Endometrial microvascular endothelial cells (primary cell): Measurements from ENCODE around the gene F2R. TPM values are rescaled to one million over a fixed set of nuclear protein-coding genes. Genes with fewer than 3 reads are reported as not detected.
"Not testable (repeated sequence)": the region's sequence is repeated elsewhere in the genome, so short reads cannot be mapped to it uniquely, and the experiment has no call there.

ENCODE experiments used
- in situ Hi-C: cut with HindIII; loops from 2 replicates; pipeline ENCODE4 v1.10.0; 2017; ENCODE audit warnings: low sequenced_read_pairs, low pct_unique_long_range_greater_than_20kb; ENCODE audit errors: inconsistent ontology term
- total RNA-seq: library from RNA; depleted of rRNA; stranded (reverse); fragments of >200 nt; gene quantifications from one replicate; pipeline ENCODE4 v1.2.3, GENCODE V29; 2015; ENCODE audit errors: inconsistent ontology term

Gene F2R
- total RNA-seq, 1 donor from 2014 or later: 230 TPM

GRCh38 chr5:76715486-76715735, 515 bp upstream of the F2R start:
- in situ Hi-C loops: no loop called here

DNA sequence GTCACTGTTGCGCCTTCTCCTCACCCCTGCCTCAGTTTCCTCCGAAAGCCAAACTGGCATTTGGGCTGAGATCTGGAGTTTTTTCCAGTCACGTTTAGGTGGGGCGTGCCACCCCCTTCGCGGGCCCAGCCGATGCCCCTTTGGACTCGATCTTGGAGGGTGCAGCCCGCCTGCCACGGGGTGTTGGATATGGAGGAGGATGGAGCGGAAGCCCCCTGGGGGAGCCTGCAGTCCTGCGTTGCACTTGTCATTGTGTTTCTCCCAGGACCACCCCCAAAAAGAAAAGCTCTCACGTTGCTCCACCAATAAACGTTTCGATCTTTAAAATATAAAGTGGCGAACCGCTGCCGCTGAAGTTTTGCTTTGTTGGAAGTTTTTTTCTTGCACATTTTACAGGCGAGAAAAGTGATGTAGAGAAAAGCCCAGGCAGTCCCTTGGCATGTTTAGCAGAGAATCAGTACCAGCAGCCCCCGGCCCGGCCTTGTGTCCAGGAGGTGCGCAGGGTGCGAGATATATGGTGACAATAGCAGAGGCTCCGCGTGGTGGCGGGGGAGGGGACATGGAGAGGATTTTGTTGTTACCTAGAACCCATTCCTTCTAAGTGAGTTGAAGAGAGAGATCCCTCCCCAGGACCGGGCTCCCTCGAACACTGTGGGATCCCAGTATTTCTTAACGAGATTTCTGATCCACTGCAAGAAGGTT, 681 bp downstream of the F2R start:
- in situ Hi-C loops: no loop called here

DNA sequence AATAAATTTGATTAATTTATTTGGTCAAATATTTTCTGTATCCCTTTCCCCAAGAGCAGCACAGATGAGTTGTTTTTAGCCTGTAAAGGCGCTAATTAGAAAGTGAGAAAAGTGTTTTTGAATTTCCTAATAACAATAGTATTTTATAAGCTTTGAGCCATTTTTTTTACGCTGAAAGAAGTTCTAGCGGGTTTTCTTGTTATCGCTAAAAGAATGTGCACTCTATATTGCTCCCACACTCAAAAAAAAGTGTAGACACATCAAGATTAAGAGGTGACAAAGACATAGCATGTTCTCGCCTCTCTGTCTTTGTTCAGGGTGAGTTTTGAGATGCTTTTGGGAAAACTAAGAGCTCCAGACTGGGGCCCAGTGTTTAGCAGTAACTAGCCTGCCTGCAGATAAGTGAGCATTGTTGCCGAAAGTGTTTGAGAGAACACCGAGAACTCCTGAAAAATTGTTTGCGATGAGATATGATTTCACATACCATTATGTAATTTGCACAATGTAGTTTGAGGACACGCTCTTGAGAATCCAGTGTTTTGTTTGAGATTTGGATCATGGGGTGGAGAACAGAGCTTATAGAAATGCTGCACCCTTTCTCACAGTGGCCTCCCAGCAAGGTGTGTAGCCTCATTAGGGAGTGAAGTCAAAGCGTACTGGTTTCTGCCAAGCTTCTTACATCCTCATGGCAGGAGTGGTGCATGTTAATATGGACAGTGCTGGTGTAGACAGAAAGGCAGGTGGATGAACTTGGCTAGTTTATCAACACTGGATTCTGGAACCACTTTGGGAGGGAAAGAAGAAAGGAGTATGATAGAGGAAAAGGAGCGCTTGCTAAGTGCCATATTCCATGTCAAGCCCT, 1.5 kb downstream of the F2R start:
- in situ Hi-C loops: no loop called here

DNA sequence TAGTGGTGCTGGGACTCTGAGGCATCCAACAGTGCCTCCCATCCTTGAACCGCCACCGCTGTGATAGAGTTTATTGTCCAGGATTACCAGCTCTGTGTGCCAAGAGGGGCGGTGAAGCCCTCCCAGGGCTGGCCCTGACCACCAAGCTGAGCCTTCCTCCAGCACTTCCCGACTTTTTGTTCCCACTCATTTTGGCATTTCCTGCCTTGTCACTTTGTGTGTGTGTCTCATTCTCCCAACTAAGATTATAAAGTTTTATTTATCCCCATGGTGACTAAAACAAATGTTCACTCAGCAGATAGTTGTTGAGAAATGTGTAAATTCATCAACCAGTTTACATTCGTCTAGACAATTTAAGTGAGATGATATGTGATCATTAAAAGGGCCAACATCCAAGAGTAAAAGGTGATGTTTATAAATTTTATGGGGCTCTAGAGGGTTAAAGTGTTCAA, 2.5 kb downstream of the F2R start:
- in situ Hi-C loops: no loop called here

- in situ Hi-C loops: no loop called here
Observed at GRCh38 chr5:76718880-76719279, 3.0 kb downstream of the F2R start.

GRCh38 chr5:76720988-76721569, 5.2 kb downstream of the F2R start:
- in situ Hi-C loops: no loop called here

DNA sequence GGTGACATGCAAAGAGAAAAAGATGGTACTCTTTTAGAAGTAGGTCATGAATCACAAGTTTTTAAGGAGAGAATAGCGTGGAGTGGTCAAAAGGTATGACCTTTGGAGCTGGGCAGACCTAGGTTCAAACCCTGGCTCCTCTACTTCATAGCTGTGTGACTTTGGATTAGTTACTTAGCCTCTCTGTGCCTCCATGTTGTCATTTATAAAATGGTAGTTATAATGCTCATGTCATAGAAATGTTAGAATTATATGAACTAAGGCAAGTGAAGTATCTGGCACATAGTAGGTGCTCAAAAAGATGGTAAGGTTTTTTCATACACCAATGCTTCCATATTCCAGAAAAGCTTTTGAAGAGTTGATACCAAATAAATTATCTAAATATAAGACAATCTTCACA, 7.3 kb downstream of the F2R start:
- in situ Hi-C loops: no loop called here

GRCh38 chr5:76723906-76724305, 8.0 kb downstream of the F2R start:
- in situ Hi-C loops: no loop called here

DNA sequence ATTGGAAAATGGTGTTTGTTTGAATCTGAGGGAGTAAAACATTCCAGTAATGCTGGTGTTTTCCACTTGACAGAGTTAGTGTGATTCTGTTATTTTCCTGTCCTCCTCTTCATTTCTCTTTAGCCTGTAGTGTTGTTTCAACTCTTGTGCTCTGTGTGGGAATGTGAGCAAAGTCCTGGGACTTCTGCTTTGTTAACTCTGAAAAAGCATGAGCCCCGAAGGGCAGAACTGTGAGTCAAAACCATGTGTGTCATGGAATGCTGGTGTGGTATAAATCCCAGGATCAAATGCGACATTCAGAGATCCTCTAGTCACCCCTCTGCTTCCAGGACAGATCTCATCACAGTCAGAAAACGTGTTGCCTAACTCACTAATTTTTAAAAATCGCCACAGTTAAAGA, 8.9 kb downstream of the F2R start:
- in situ Hi-C loops: no loop called here

- in situ Hi-C loops: no loop called here
Observed at GRCh38 chr5:76728965-76729364, 13.0 kb downstream of the F2R start.

DNA sequence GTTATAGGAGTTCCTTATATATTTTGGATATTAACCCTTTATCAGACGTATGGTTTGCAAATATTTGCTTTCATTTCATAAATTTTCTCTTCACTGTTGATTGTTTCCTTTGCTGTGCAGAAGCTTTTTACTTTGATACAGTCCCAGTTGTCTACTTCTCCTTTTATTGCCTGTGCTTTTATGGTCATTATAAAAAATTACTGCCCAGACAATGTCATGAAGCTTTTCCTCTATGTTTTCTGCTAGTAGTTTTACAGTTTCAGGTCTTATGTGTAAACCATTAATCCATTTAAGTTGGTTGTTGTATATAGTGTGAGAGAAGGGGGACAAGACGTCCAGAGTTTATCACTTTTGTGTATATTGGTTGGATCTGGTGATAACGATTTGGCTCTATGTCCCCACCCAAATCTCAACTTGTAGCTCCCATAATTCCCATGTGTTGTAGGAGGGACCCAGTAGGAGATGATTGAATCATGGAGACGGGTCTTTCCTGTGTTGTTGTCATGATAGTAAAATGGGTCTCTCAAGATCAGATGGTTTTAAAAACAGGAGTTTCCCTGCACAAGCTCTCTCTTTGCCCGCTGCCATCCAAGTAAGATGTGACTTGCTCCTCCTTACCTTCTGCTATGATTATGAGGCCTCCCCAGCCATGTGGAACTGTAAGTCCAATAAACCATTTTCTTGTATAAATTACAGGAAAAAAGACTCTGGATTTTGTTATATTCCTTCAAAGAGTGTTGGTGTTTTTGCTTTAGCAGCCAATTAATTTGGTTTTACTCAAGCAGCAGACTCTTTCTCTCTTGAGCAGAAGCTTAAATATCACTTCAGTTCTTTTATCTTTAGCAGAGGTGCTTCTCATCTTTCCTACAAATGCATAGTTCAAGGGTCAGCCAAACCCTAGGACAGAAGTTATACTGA, 13.7 kb downstream of the F2R start:
- in situ Hi-C loops: no loop called here

DNA sequence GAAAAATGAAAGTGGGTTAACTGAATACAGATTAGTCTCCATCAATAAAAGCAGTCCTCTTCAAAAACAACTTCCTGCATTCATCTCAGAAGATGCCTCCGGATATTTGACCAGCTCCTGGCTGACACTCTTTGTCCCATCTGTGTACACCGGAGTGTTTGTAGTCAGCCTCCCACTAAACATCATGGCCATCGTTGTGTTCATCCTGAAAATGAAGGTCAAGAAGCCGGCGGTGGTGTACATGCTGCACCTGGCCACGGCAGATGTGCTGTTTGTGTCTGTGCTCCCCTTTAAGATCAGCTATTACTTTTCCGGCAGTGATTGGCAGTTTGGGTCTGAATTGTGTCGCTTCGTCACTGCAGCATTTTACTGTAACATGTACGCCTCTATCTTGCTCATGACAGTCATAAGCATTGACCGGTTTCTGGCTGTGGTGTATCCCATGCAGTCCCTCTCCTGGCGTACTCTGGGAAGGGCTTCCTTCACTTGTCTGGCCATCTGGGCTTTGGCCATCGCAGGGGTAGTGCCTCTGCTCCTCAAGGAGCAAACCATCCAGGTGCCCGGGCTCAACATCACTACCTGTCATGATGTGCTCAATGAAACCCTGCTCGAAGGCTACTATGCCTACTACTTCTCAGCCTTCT, 16.6 kb downstream of the F2R start:
- in situ Hi-C loops: no loop called here

- in situ Hi-C loops: no loop called here
Observed at GRCh38 chr5:76733049-76733417, 17.1 kb downstream of the F2R start.

GRCh38 chr5:76735762-76736545, 20.0 kb downstream of the F2R start:
- in situ Hi-C loops: no loop called here

- in situ Hi-C loops: no loop called here
Observed at GRCh38 chr5:76736679-76737556, 21.0 kb downstream of the F2R start.

DNA sequence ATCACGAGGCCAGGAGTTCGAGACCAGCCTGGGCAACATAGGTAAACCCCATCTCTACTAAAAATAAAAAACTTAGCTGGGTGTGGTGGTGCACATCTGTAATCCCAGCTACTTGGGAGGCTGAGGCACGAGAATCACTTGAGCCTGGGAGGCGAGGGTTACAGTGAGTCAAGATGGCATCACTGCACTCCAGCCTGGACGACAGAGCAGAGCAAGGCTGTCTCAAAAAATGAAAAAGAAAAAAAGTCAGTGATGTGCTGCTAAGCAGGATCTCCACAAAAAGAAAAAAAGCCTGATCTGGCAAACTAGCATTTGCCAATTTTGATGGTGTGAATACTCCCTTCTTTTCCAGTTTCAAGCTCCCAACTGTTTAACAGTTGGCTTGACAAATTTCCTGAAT, 21.9 kb downstream of the F2R start:
- in situ Hi-C loops: no loop called here

GRCh38 chr5:76741506-76741905, 25.6 kb downstream of the F2R start:
- in situ Hi-C loops: not testable (repeated sequence)
